HG02763 (cell line): ENCODE data around the gene SORBS2.

ENCODE experiments used
- ATAC-seq: cut with Tn5 transposase; IDR thresholded peaks from one replicate; pipeline ENCODE4 v1.9.1; 2021; ENCODE audit warnings: mild to moderate bottlenecking, moderate library complexity; ENCODE audit not compliant: unreplicated experiment

Gene SORBS2

GRCh38 chr4:185536411-185536709, 275.6 kb downstream of the SORBS2 start:
- ATAC-seq: no peak

DNA sequence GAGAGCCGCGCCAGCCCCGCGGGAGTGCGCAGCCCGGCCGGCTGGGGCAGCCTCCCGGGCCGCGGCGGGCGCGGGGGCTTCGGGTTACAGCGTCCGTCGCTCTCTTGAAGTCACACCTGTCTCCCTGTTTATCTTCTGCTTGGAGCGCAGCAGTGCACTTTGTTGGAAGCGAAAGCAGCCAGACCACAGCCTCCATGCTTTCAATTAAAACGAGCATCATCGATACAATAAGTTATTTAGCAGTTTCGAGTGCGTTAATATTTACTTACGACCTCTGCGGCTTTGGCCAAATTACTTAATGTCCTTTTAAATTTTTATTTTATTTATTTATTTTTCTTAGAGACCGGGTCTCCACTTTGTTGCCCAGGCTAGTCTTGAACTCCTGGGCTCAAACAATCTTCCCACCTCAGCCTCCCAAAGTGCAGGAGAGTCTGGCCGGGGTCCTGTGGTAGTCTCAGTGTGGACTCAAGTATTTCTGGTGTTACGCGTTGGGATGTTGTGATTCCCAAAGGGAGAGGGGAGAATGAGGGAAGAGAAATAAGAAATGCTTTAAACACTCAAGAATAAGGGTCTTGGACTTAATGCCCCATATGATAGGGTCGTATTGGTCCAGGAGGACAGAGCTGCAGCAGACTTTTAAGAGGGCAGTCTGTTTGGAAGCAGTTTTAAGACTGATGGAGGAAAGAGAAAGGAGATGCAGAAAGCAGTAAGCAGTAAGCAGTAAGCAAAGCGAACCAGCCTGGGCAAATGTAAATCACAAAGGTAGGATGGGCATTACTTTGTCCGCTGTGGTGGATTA, 276.2 kb downstream of the SORBS2 start:
- ATAC-seq: no peak
